Measurements from ENCODE around the gene KIF21A. TPM values are rescaled to one million over a fixed set of nuclear protein-coding genes. Genes with fewer than 3 reads are reported as not detected.

KIF21A gene
- total and polyA plus RNA-seq, 7 donors: 8.5 to 33.6 (median 26.7) TPM

GRCh38 chr12:39431002-39431796 lies 11.7 kb downstream of the KIF21A start:
- Histone ChIP-seq H3K4me3 (no peak overlapping the region), H3K9me3 (no peaks in the 10 kb centered on the region), H3K36me3 (ENCODE audit: insufficient read depth in 1 of 2, low read depth in 1 of 2) (no peaks in the 10 kb centered on the region), H3K27ac (no peak overlapping the region), H3K4me1 (peaks cover 12% of the 10 kb centered on the region), H3K27me3 (ENCODE audit: insufficient read depth in 3 of 3, low read length in 2 of 3) (no peaks in the 10 kb centered on the region)
- DNase-seq (no peak), ATAC-seq (peak in 3 of 4 donors; percentile 44 to 74 (median 49))
- intact Hi-C loops (cut with DNase I): no loop called here
- 21 to 45% (median 24%) methylated on average over 3 of the region's 3 CpGs for WGBS, 3 donors
- TF ChIP-seq CTCF (IDR thresholded peaks at IDR 0.05): no peak

- ATAC-seq: no peak
- no peak overlapping the region for H3K4me3 ChIP-seq
- no peak for TF ChIP-seq CTCF (IDR thresholded peaks at IDR 0.05)
- no peaks in the 10 kb centered on the region for H3K27me3 ChIP-seq (ENCODE audit: insufficient read depth in 3 of 3, low read length in 2 of 3)
- peaks cover 12% of the 10 kb centered on the region for H3K4me1 ChIP-seq
- DNase-seq: no peak
- no peaks in the 10 kb centered on the region for H3K9me3 ChIP-seq
- WGBS, 3 donors: 87 to 96% (median 91%) methylated on average over 2 of the region's 2 CpGs
- H3K36me3 ChIP-seq (ENCODE audit: insufficient read depth in 1 of 2, low read depth in 1 of 2): no peaks in the 10 kb centered on the region
- no peak overlapping the region for H3K27ac ChIP-seq
- intact Hi-C loops (cut with DNase I): no loop called here
These were observed 13.1 kb downstream of the KIF21A start for GRCh38 chr12:39429809-39430208.

GRCh38 chr12:39427360-39427808 lies 15.5 kb downstream of the KIF21A start:
- Histone ChIP-seq H3K27ac (no peak overlapping the region), H3K4me3 (no peak overlapping the region), H3K4me1 (peaks cover 12% of the 10 kb centered on the region), H3K36me3 (ENCODE audit: insufficient read depth in 1 of 2, low read depth in 1 of 2) (no peaks in the 10 kb centered on the region), H3K9me3 (no peaks in the 10 kb centered on the region), H3K27me3 (ENCODE audit: insufficient read depth in 3 of 3, low read length in 2 of 3) (no peaks in the 10 kb centered on the region)
- intact Hi-C loops (cut with DNase I): no loop called here
- 91 to 93% (median 91%) methylated on average over 3 of the region's 3 CpGs for WGBS, 3 donors
- no peak for DNase-seq
- ATAC-seq: no peak
- TF ChIP-seq CTCF (IDR thresholded peaks at IDR 0.05): no peak

- 87 to 90% (median 88%) methylated on average over 3 of the region's 3 CpGs for WGBS, 3 donors
- TF ChIP-seq CTCF (IDR thresholded peaks at IDR 0.05): no peak
- H3K27ac ChIP-seq: no peak overlapping the region
- no peak for ATAC-seq
- H3K4me1 ChIP-seq: peaks cover 8% of the 10 kb centered on the region
- no peaks in the 10 kb centered on the region for H3K9me3 ChIP-seq
- intact Hi-C loops (cut with DNase I): no loop called here
- no peak for DNase-seq
- no peaks in the 10 kb centered on the region for H3K36me3 ChIP-seq (ENCODE audit: insufficient read depth in 1 of 2, low read depth in 1 of 2)
- no peak overlapping the region for H3K4me3 ChIP-seq
- no peaks in the 10 kb centered on the region for H3K27me3 ChIP-seq (ENCODE audit: insufficient read depth in 3 of 3, low read length in 2 of 3)
These were observed 16.2 kb downstream of the KIF21A start for GRCh38 chr12:39426636-39427240.
